SK-N-SH (cell line): Measurements from ENCODE around the gene ZNF446.

Experiments
- CTCF ChIP-seq: fragments of 200-600 bp; sonication (generic); IDR thresholded peaks from 2 replicates; pipeline ENCODE4 v1.6.1; 2017; ENCODE audit warnings: antibody characterized with exemption, mild to moderate bottlenecking, moderate library complexity
- EZH2phosphoT487 ChIP-seq: fragments of 200-600 bp; sonication (generic); IDR thresholded peaks from 2 replicates; pipeline ENCODE4 v1.6.1; 2017; ENCODE audit warnings: low read depth, mixed run types, mild to moderate bottlenecking, antibody characterized with exemption, moderate library complexity, borderline replicate concordance
- MAX ChIP-seq: IDR thresholded peaks from 2 replicates; pipeline ENCODE4 v1.4.0; 2012; ENCODE audit warnings: low read depth
- MEF2A ChIP-seq: IDR thresholded peaks from 2 replicates; pipeline ENCODE4 v1.4.0; 2012; ENCODE audit warnings: low read depth, borderline replicate concordance
- TAF1 ChIP-seq: IDR thresholded peaks from 2 replicates; pipeline ENCODE4 v1.6.1; 2012; ENCODE audit warnings: low read depth, mild to moderate bottlenecking, low read length, moderate library complexity, borderline replicate concordance

GRCh38 chr19:58480831-58481230 lies 4.7 kb downstream of the ZNF446 start:
- no peak for TF ChIP-seq CTCF
- TF ChIP-seq TAF1: no peak
- TF ChIP-seq EZH2phosphoT487: no peak
- no peak for TF ChIP-seq MAX
- no peak for TF ChIP-seq MEF2A
